GM21390 (cell line): ENCODE measurements around the gene CRACDL.
"Not testable (repeated sequence)": the region's sequence is repeated elsewhere in the genome, so short reads cannot be mapped to it uniquely, and the experiment has no call there.

ENCODE experiments used
- ATAC-seq: cut with Tn5 transposase; IDR thresholded peaks from one replicate; pipeline ENCODE4 v1.9.1; 2021; ENCODE audit not compliant: unreplicated experiment

The CRACDL gene

DNA sequence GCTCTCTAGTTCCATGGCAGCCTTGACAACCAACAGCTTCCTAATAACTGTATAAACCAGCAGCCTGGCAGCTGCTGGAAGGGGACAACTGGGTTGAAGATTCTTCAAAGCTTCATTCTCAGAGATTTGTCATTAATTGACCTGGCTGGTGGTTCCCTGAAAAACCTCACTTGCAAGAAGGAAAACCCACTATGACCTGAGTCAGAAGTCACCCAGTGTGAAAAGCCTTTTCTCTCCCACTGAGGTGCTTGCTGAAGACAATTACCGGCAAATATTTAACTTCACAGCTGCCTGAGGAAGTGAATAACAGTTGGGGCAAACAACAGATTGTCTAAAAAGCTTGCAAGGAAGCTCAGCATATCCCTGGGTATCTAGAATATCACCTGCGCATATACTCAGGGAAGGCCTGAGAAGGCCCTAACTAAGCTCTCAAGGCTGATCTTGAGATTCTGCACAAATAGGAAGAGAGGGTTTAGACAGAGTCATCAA lies 49.9 kb downstream of the CRACDL start:
- no peak for ATAC-seq

GRCh38 chr2:98884658-98885057 lies 51.4 kb downstream of the CRACDL start:
- no peak for ATAC-seq

DNA sequence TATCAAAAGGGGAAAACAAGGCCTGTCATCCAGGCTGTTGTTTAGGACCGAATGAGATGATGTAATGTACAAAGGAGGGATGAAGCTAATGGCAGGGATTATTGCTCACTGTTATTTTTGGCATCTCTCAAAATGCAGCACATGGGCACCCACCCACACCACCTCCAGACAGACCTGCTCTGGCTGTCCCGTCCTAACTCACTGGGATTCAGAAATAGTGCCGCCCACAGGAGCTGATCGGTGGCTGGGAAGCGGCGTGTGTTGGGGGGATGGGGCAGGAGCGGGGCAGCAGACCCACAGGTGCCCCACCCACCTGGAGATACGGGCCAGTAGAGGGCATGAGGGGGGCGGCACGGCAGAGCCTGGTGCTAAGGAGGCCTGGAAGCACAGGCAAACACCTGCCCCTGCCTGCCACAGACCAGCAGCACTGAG lies 52.2 kb downstream of the CRACDL start:
- ATAC-seq: no peak

DNA sequence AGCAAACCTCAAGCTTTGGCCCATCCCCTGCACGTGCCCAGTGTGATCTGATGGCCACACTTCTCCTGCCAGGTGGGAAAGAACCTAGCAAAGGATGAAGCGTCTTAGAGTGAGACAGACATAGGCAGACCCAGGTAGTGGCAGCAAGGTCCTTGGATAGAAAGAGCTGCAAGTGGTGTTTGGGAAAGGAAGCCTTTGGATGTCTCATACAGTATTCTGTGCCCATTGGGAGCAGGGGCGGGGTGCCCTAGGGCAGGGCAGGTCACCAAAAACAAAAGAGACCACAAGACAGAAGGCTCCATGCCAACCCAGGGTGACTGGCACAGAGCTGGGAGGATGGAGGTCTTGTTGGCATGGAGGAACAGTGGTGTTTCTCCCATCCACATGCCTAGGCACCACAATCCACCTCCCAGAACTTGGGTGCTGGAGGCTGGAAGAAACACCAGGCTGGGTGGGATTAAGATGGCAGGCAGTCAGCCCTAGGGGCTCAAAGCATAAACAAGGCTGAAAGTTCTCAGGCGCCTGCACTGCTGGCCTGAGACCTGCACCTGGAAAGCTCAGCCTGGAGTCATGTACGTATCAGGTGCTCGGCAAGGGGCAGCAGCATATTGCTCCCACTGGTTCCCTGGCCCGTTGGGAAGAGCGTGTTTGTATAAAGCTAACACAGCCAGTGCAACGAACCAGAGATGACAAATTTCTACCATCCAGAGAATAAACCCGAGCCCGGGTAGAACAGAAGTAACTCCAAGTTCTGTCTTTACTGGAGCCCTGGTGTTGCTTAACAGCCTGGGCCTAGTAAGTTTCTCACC lies 52.9 kb downstream of the CRACDL start:
- no peak for ATAC-seq

- ATAC-seq: no peak
These were observed 53.7 kb downstream of the CRACDL start for GRCh38 chr2:98882368-98882767.

- no peak for ATAC-seq
These were observed 54.8 kb downstream of the CRACDL start for GRCh38 chr2:98881153-98881650.

DNA sequence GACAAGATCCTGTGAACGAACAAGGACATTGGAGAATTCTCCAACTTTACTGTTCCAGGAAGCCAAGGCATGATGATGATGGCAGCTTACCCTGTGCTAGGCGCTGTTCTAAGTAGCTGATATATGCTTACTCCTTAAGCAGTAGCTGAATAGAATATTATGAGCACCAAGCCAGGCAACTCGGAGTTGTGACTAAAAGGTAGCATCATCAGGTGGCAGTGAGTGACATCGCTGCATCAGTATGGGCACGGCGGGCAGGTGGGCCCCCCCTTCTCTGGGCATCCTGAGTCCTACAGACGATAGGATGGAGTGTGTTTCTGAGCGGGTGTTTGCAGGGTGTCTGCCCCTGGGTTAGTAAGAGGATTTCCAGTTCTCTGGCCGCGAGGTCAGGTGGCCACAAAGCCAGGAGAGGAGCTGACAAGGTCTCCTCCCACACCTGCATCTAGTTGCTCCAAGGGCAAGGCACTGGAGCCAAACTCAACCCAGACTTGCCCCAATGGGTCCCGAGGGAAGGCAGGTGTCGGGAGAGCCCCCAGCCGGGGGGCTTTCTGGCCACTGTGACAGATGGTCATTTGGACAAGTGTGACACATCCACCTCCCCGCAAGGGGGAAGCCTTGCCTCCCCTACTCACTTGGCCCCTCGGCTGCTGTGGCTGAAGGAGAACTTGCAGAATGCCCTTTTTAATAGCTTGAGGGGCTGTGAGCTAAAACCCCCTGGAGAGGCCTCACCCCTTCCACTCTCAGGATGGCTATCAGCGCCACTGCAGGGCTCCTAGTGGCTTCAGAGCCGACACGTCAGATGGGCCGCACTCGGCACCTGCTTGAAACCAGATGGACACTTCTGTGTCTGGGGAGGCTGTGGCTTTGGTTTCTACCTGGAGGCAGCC lies 55.5 kb downstream of the CRACDL start:
- no peak for ATAC-seq

- not testable (repeated sequence) for ATAC-seq
These were observed 58.4 kb downstream of the CRACDL start for GRCh38 chr2:98877658-98878057.

- ATAC-seq: no peak
These were observed 59.3 kb downstream of the CRACDL start for GRCh38 chr2:98876741-98877140.

GRCh38 chr2:98875746-98876145 lies 60.3 kb downstream of the CRACDL start:
- ATAC-seq: no peak

- no peak for ATAC-seq
These were observed 60.8 kb downstream of the CRACDL start for GRCh38 chr2:98875081-98875728.

- ATAC-seq: no peak
These were observed 61.8 kb downstream of the CRACDL start for GRCh38 chr2:98874186-98874689.

- ATAC-seq: no peak
These were observed 63.5 kb downstream of the CRACDL start for GRCh38 chr2:98872526-98872925.

DNA sequence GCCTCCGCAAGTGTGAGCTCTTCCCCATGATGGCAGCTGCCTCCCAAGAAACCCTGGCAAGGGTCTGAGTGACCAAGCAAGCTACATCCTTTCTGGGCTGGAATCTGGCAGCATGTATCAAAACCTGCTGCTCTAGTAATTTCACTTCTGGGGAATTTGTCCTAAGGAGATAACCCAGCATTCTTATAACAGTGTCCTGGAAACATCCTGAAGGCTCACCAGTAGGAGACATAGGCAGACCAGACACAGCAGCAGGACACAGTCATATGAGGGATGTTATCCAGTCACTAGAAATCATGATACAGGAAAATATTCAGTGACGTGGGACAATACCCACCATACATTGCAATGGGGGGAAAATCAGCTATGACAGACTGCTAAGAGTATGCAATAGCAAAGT lies 64.5 kb downstream of the CRACDL start:
- ATAC-seq: no peak

DNA sequence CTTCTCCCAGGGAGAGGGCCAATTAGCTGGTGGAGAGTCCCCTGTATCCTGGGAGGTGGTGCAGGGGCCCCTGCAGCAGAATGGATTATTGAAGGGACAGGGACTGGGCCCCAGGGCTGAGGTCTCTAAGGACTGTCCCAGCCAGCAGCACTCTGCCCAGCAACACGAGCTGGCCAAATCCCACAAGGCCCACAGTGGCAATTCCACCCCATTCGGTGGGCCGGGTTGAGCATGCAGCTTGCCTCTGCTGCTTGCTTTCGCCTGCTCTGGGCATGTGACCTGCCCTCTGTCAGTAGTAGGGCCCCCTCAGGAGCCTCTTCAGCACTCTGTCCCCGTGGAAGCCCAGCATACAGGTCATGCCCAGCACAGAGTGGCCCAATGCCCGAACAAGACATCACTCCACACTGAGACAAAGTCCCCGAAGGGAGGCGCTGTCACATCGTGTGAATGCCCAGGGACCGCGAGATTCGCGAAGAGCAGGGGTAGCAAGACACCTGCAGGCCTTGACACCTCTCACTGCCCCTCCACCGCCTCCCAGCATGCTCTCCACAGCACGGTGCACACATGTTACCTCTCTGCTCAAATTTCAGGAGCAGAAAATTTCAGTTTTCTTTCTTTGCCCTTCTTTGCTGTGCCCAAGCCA lies 65.4 kb downstream of the CRACDL start:
- no peak for ATAC-seq

GRCh38 chr2:98869870-98870269 lies 66.2 kb downstream of the CRACDL start:
- ATAC-seq: no peak

GRCh38 chr2:98869272-98869641 lies 66.8 kb downstream of the CRACDL start:
- ATAC-seq: no peak

- ATAC-seq: no peak
These were observed 67.3 kb downstream of the CRACDL start for GRCh38 chr2:98868548-98869271.

DNA sequence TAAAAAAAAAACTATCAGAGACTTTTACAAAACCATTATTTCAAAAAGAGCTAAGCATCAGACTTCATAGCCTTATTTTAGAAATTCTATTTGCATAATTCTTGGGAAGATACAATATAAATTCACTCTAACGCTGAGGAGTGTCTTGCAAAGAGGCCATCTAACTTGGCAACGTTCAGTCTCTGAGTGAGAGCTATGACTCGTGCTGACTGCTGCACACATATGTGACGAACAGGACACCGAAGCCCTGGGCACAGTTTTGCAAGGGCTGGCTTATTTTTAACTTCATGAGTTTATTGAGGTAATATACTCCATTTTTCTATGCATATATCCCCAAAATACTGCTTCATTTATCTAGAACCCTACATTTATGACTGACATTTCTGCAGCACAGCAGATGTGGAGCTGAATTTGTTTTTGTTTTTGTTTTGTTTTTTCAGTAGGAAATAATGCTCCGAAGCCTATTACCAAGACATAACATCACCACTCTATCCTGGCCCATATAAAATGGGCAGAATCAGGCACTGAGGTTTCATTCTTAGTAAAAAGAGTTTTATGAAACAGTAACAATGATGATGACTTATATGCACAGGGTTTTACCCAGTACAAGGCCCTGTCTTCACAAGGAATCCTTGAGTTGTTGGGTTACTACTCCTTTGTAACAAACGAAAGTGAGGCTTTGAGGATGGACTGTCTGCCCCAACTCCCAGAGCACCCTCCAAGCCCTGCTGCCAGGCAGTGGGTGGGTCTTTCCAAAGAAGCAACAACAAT lies 68.3 kb downstream of the CRACDL start:
- no peak for ATAC-seq
